NCI-H2029 (cell line): ENCODE results near the gene OFD1.

Source experiments
- DNase-seq: peaks from one replicate; lab custom pipeline; 2025; lab: John Stamatoyannopoulos, UW

OFD1 gene, protein sequence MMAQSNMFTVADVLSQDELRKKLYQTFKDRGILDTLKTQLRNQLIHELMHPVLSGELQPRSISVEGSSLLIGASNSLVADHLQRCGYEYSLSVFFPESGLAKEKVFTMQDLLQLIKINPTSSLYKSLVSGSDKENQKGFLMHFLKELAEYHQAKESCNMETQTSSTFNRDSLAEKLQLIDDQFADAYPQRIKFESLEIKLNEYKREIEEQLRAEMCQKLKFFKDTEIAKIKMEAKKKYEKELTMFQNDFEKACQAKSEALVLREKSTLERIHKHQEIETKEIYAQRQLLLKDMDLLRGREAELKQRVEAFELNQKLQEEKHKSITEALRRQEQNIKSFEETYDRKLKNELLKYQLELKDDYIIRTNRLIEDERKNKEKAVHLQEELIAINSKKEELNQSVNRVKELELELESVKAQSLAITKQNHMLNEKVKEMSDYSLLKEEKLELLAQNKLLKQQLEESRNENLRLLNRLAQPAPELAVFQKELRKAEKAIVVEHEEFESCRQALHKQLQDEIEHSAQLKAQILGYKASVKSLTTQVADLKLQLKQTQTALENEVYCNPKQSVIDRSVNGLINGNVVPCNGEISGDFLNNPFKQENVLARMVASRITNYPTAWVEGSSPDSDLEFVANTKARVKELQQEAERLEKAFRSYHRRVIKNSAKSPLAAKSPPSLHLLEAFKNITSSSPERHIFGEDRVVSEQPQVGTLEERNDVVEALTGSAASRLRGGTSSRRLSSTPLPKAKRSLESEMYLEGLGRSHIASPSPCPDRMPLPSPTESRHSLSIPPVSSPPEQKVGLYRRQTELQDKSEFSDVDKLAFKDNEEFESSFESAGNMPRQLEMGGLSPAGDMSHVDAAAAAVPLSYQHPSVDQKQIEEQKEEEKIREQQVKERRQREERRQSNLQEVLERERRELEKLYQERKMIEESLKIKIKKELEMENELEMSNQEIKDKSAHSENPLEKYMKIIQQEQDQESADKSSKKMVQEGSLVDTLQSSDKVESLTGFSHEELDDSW

DNA sequence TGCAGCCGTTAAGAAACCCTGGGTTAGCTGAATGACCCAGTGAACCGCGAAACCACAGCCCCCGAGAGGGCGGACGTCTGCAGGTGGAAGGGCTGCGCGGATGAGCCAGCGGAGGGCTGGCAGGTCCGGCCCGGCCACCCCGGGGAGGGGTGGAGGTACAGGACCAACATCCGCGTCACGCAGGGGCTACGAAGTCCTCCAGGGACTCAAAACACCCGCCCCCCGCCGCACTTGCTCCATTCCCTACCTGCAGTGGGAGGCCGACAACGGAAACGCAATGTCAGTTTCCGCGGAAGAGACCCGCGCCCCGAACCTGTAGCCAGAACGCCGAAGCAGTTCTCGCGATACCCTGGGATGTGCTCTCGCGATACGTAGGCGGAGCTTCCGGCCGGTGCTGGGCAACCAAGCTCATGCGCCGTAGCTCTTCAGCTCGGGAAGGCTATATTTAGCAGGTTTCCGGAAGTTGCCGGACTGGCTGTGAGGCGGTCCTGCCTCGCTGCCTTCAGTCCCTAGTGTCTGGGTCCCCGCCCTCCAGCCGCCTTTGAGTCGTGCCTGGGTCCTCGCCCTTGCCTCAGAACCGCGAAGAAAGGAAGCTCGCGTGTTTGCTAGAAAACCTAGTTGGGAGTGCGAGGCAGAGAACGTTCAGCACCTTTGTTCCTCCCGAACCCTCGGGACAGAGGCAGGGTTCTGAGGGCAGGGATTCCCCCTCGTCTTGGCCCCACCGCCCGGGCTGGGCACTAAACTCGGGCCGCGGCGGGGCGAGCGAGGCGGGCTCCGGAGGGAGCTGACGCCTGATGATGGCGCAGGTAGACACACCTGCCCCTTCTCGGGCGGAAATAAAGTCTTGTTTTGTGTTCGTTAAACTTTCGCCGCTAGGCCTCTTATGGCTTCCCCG, at the start of gene OFD1, which contains the start of gene TRAPPC2:
Gene OFD1 (plus strand): TSS at position 471 of the 895 bp plus-strand sequence. CDS start 324 bp downstream, at position 795.
Gene TRAPPC2 (minus strand): TSS at position 343 of the 895 bp plus-strand sequence. CDS start 14,657 bp downstream, outside the sequence.
- DNase-seq = peak; percentile 88

DNA sequence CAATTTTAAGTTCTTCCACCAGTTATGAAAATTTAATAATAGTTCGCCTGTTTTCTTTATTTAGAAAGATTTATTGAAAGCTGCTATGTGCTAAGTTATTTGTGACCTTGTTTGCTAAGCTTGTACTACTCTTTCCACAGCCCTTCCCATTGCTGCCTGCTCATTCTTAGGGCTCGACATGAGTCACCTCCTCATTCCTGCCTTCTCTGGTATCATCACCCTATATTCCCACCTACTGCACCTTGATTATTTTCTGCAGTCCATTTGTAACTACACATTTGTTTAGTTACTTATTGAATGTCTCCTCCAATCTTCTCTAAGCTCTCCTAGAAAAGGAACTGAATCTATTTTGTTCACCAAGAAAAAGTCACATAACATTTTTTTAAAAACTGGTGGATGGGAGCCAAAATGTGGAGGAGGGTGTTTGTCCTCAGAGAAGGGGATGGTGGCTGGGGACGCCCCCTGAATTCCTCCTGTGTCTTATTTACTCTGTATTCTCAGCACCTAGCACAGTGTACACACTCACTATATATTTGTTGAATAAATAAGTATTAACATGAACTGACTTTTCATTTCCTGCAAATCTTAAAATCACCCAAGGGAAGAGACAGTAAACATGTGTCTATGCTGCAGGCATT, 49.3 kb upstream of the OFD1 start:
- no peak for DNase-seq

DNA sequence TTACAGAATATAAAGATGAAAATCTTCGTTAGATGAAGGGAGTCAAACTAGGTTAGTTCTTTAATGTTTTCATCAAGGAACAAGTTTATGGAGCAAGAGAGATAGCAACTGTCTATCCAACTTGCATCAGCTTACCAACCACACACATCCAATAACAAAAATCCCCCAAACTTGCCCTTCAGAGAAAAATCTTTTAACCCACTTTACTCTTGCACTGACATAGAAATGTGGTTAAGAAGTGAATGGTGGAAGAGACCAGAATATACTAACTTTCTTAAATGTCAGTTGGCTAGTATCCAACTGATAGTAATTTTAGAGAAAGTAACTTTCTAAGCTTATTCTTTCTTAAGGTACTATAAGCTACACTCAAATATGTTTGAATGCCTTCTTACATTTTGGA, 47.3 kb upstream of the OFD1 start:
- no peak for DNase-seq

DNA sequence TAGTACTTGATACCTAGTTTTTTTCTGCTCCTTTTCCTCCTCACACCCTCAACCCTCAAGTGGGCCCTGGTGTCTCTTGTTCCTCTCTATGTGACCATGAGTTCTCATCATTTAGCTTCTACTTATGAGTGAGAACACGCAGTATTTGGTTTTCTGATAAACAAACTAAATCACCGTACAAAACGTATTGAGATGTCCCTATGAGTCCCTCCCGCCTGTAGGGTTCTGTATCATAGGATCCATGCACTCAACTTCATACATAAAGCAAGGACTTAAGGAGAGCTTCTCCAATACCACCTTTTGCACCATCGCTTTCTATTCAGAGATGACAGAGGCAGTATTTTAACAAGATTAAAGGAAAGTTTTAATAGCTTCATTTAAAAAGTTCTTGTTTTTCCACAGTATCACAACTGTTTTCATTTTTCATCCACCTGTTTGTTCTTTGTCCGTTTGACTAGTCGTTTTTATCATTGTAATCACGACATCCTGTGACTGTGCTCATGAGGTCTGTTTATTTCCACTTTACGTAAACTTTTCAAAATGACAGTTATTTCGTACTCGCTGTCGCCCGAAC, 46.1 kb upstream of the OFD1 start:
- no peak for DNase-seq

DNA sequence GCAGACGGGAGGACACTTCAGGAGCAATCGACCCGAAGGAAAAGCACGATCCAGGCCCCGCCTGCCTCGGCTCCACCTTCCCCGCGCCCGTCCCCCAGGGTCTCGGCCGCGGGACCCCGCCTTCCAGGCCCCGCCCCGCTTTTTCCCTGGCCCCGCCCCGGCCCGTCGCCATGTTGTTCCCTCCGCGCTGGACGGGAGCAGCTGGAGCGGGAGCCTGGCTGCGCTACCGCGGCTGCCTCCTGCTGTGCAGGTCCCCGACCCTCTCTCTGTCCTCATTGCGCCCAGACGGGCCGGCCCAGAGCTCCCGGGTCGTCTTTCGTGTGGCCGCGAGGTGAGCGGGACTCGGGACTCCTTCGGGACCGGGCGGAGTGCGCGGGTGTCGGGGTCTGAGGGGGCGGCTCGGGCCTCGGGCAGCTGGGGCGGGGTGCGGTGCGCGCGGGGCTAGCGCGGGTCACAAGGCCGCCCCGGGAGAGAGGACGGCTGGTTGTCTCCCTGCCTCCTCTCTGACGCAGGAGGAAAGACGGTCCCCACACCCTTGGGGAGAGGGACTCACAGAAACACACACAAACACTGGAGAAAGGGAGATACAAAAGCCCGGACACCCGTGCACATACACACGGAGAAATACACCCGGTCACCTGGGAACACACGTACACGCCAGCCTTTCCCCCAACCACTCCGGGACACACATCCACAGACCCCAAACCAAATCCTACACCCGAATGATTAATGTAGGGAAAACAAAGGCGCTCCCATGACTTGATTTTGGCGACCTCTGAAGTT, 45.4 kb upstream of the OFD1 start, which contains the start of gene RAB9A:
Gene RAB9A (plus strand): TSS at position 171 of the 783 bp plus-strand sequence. CDS start 19,619 bp downstream, outside the sequence.
- DNase-seq = peak; percentile 46

DNA sequence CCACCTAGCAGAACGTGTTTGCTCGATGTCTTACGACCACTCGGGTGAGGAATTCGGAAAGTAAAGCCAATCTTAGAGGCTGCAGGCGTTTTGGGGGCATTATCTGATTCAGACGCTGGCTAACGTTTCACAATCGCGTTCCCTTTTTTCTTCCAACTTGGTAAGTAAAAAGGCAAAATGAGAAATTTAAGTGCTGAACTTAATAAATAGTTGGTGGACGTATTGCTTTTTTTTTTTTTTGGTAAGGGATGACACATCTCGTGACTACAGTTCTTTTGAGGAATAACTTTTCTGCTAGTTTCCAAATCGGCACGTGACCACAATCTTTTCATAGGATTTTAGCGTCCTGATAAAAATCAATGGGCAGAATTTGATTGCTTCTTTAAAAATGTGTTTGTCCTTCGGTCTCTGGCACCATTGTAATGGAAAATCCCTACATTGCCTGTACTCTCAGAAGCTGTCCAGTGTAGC, 44.8 kb upstream of the OFD1 start:
- DNase-seq = no peak

DNA sequence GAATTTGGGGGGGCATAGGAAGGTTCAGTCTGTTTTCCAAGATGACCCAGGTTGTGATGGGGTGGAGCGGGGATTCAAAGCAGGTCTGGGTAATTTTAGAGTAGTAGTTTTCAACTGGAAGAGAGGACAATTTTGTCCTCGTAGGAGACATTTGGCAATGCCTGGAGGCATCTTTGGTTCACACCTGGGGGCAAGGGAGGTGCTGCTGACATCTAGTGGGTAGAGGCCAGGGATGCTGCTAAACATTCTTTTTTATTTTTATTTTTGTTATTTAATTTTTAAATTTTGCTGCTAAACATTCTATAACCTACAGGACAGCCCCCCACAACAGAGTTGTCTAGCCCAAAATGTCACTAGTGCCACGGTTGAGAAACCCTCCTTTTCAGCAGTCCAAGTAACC, 43.7 kb upstream of the OFD1 start:
- no peak for DNase-seq

DNA sequence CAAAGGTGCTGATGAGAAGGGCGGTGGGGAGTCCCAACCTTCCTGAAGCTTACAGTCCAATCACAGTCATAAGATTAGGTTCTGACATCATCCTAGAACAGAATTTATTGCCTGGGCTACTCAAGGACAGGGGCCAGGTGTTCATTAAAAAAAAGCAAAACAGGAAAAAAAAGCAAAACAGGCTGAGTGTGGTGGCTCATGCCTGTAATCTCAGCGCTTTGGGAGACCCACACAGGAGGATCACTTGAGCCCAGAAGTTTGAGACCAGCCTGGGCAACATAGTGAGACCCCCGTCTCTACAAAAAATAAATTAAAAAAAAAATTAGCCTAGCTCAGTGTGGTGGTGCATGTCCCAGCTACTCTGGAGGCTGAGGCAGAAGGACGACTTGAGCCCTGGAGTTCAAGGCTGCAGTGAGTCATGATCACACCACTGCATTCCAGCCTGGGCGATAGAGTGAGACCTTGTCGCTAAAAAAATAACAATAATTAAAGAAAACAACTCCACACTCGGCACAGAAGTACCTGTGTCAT, 42.6 kb upstream of the OFD1 start:
- DNase-seq = no peak

DNA sequence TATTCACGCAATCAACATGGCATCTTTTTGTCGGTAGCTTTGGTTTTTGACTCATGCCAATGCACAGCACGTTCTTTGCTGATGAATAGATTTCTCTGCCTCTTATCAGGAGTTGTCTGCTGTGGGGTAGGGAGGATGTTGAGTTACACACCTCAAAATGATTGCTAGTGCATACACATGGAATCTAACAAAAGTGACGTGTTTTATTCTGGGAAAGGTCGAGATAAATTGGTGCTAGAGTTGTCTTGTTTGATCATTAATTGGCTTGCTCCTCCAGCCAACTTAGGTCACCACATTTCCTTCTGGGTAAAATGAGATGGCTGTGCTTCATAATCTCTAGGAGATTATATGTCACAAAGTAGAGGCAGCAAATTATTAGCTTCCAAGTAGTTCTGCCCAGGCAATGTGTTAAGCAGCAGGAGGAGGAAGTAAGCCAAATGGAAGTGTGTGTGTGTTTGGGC, 41.7 kb upstream of the OFD1 start:
- DNase-seq = no peak

DNA sequence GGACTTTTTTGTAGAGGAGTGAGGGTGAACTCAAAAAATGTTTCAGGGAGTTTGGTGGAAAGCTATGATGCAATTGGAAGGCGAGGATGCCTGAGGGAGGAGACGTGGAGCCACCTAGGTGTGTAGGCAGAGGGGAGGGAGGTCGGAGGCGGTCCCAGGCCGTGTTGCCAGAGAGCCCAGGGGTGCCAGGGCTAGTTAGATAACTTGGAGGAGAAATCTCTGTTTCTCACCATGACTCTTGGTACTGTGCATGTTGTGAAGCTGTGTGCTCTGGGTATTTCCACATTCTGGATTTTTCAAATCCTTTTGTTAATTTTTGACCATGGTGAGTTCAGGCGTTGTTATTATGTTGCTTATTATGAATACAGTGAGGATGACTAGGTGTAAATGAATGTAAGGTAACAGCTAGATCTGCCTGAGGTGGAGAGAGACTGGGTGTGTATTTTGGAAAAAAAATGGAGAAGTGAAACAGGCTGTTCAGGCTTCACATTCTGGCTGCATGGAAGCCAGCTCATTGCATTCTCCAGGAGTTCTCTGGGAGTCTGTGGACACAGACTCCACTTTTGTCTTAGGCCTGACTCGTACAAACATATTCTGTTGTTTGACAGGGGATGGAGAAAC, 41.1 kb upstream of the OFD1 start:
- no peak for DNase-seq

DNA sequence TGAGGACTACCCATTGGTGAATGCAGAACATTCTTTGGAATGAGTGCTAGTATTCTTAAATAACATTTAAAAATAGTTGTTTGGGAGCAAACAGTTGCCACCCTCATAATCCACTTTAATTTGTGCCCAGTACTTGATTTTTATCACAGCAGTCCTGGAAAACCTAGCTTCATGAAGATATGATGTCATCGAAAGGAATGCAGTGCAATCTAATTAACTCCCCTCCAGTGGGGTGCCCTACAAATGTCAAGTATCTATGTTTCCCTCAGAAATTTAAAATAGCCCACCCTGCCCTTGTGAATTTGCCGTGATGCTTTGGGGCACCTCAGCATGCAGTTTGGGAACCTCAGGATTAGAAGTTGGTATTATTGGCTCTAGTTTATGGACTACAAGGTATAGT, 40.2 kb upstream of the OFD1 start:
- no peak for DNase-seq

DNA sequence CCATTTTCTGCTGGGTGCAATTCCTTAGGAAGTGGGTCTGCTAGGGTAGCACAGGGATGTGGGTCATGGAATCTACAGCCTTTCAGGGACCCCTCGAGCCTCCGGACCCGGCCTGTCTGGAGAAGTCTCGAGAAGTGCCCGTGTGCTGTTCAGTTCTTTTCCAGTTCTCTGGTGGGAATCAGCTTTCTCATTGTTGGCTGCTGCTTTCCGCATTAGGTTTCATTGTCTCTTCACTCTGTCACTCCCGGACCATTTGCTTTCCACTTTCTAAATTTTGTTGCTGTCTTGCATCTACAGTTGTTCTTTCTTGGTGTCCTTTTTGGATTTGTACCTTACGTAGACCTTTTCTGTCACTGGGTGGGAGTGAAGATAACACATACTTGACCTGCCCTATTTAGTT, 39.6 kb upstream of the OFD1 start:
- no peak for DNase-seq

DNA sequence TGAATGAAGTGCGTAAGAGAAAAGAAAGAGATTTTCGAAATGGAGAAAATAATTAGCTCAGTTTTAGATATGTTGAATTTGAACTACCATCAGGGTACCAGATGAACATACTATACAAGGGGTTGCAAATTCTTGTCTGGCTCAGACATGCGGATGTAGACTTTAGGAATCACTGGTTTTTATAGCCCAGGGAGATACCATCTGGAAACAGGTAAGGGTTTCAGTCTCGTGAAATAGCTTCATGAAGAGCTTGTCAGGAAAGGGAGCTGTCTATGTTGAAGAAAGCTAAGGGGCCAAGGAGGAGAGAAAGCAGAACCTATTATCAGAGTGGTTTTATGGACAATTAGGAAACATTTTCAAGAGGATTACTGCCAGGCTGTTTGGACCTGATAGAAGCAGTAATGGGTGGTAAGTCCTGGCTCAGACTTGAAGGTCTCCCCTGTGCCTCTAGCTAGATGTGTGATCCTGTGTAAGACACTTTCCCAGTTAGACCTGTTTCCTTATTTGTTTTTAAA, 38.9 kb upstream of the OFD1 start:
- DNase-seq = no peak

DNA sequence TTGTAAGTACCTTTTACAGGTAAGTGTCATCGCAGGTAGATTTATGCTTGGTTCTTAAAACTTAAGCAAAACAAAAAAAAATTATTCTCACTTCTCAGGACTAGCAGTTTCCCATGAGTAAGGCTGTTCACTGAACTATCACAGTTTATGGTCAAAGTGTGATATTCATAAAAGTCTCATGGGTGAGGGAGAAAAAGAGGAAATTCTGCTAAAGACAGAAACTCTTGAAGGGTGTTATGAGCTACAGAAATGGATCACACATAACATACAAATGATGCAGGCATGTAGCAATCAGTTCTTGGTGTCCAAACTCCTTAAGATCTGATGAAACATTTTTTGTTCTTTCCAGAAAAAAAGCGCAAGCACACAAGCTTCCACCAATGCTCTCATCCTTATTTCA, 37.1 kb upstream of the OFD1 start:
- DNase-seq = no peak

DNA sequence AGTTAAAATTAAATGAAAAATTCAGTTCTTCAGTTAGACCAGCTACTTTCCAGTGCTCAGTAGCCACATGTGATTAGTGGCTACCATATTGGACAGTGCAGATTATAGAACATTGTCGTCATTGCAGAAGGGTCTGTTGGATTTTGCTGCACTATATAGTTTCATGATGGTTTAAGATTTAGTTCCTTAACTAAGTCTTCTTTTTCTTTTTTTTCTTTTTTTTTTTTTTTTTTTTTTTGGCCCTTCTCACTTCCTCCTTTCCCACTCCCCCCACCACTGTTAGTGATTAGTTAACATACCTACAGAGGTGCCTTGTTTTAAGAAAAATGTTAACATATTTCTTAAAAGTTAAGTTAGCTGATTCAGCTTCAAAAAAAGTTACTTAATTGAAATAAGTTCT, 36.6 kb upstream of the OFD1 start:
- DNase-seq = no peak

DNA sequence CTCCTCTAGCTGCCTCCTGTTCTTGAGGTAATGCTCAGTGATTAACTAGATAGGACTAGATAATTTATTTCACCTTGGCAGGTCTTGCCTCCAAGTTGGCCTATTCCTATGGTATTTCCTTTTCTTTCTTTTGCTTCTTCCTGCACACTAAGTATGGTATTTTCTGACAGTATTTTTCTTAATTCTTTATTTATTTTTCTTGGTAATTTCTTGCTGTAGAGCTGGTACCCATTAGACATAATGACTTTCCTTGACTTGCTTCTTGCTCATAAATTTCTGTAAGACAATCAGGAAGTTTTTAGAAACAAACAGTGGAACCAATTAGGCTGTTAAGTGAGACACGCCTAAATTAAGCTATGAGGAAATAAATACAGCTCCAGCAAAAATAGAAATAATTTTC, 36.1 kb upstream of the OFD1 start:
- no peak for DNase-seq

DNA sequence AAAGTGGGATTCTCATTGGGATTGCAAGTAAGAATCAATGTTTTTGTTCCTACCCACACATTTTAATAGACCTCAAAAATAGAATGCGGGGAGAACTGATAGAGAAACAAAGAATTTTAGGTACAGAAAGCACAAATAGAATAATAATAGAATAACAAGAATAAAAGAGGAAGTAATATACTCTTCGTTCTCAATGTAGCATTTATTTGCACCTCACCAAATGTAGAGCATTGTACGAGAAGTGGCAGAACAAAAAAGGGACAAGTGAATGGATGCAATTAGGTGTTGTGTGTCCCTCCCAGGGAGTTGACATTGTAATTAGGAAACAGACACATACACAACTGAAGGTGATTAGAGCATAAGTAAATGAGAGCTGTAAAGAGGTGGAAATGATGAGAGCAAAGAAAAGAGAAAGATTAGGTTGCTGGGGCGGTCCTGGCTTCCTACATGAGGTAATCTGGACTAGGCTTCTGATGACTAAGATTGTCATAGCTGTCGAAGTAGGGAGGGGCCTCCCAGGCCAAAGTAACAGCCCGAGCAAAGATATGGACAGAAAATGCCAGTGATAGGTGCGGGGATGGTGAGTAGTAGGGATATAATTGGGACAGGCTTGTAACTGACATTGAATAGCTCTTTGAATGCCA, 35.2 kb upstream of the OFD1 start:
- DNase-seq = no peak

DNA sequence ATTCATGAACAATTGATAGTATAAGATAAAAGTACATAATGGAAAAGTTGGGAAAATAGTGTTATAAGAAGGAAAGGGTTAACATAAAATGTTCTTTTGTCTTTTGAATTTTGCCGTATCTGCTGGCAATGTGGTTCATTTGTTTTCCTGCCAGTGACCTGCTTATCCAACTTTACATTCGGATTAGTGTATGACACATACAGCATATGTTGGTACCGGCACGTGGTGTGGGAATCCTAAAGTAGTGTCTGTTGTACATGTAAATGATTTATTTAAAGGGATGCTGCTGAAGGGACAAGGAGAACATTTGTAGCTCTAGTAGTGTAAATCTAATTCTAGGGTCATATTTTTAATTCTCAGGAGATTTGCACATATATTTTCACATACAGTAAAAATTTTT, 34.2 kb upstream of the OFD1 start:
- DNase-seq = no peak
